ENCODE data around the gene VMP1. TPM values are rescaled to one million over a fixed set of nuclear protein-coding genes. Genes with fewer than 3 reads are reported as not detected.

The VMP1 gene
- total RNA-seq, 1 donor from 2014 or later: 314 TPM

DNA sequence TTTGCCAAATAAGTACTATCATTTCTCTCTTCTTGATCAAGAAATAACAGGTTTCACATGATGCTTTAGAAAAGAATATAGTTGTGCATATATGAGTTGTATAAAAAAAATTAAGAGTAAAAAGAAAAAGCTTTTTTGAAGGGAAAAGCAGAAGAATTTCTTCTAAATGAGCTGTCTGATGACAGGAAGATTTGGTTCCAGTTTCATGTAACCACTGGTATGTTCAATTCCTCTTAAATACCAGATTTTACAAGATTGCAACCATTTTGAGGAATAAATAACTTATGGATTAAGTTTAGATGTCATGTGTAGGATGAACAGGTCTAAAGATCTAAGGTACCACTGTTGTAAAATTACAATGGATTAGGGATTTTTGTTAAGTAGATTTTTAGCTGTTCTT is 45.0 kb downstream of the VMP1 start:
- no peaks in the 10 kb centered on the region for H3K36me3 Mint-ChIP-seq (ENCODE audit: low read depth, unreplicated experiment)
- H3K4me3 ChIP-seq (ENCODE audit: insufficient read depth, low read depth, low read length): no peak overlapping the region
- peaks cover 22% of the 10 kb centered on the region for H3K79me2 ChIP-seq (ENCODE audit: insufficient read depth, low read length)
- no peaks in the 10 kb centered on the region for H3K36me3 ChIP-seq (ENCODE audit: insufficient read depth, low read length)
- DNase-seq (ENCODE audit: low read depth): no peak
- no peak overlapping the region for H3K4me3 Mint-ChIP-seq (ENCODE audit: unreplicated experiment)
- no peaks in the 10 kb centered on the region for H4K20me1 ChIP-seq (ENCODE audit: insufficient read depth, low read length)
- H3K27me3 ChIP-seq (ENCODE audit: insufficient read depth, low read length): no peaks in the 10 kb centered on the region
- H3K27ac ChIP-seq (ENCODE audit: low read depth, low read length): peak overlapping the region; percentile 57
- H3K4me2 ChIP-seq (ENCODE audit: low read length): no peak overlapping the region
- H3K4me1 Mint-ChIP-seq (ENCODE audit: low read depth, unreplicated experiment): peaks cover 47% of the 10 kb centered on the region
- FAIRE-seq: no peak
- peak overlapping the region; percentile 43 for H3K27ac Mint-ChIP-seq (ENCODE audit: unreplicated experiment)
- peaks cover 49% of the 10 kb centered on the region for H3K4me1 ChIP-seq (ENCODE audit: insufficient read depth, low read length)
- no peaks in the 10 kb centered on the region for H3K9me3 Mint-ChIP-seq (ENCODE audit: unreplicated experiment)
- peak overlapping the region; percentile 53 for H3K9ac ChIP-seq (ENCODE audit: low read length)
- H2AFZ ChIP-seq (ENCODE audit: low read depth, low read length): no peak overlapping the region
- no peaks in the 10 kb centered on the region for H3K27me3 Mint-ChIP-seq (ENCODE audit: low read depth, unreplicated experiment)
- TF ChIP-seq EZH2 (IDR thresholded peaks at IDR 0.05; ENCODE audit: insufficient read depth, low read length): no peak
- TF ChIP-seq, protein P1, sequence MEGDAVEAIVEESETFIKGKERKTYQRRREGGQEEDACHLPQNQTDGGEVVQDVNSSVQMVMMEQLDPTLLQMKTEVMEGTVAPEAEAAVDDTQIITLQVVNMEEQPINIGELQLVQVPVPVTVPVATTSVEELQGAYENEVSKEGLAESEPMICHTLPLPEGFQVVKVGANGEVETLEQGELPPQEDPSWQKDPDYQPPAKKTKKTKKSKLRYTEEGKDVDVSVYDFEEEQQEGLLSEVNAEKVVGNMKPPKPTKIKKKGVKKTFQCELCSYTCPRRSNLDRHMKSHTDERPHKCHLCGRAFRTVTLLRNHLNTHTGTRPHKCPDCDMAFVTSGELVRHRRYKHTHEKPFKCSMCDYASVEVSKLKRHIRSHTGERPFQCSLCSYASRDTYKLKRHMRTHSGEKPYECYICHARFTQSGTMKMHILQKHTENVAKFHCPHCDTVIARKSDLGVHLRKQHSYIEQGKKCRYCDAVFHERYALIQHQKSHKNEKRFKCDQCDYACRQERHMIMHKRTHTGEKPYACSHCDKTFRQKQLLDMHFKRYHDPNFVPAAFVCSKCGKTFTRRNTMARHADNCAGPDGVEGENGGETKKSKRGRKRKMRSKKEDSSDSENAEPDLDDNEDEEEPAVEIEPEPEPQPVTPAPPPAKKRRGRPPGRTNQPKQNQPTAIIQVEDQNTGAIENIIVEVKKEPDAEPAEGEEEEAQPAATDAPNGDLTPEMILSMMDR (IDR thresholded peaks at IDR 0.05; ENCODE audit: insufficient read depth, low read depth, low read length): no peak
- no peaks in the 10 kb centered on the region for H3K9me3 ChIP-seq (ENCODE audit: insufficient read depth, low read depth, low read length)

DNA sequence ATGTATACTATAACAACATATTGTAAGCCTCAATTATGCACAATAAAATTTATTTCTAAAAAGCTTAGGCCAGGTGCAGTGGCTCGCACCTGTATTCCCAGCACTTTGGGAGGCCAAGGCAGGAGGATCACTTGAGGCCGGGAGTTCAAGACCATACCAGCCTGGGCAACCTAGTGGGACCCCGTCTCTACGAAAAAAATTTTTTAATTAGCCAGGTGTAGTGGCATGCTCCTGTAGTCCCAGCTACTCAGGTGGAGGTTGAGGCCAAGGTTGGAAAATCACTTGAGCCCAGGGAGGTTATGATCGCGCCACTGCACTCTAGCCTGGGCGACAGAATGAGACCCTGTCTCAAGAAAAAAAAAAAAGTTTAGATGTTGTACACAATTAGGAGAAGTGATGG is 45.5 kb downstream of the VMP1 start:
- H3K4me1 Mint-ChIP-seq (ENCODE audit: low read depth, unreplicated experiment): peaks cover 50% of the 10 kb centered on the region
- H3K4me3 ChIP-seq (ENCODE audit: insufficient read depth, low read depth, low read length): no peak overlapping the region
- no peak for TF ChIP-seq EZH2 (IDR thresholded peaks at IDR 0.05; ENCODE audit: insufficient read depth, low read length)
- TF ChIP-seq, protein P1 (IDR thresholded peaks at IDR 0.05; ENCODE audit: insufficient read depth, low read depth, low read length): no peak
- no peaks in the 10 kb centered on the region for H3K27me3 ChIP-seq (ENCODE audit: insufficient read depth, low read length)
- H3K4me2 ChIP-seq (ENCODE audit: low read length): peak overlapping the region; percentile 70
- FAIRE-seq: no peak
- peak overlapping the region; percentile 98 for H3K27ac Mint-ChIP-seq (ENCODE audit: unreplicated experiment)
- no peak for DNase-seq (ENCODE audit: low read depth)
- H2AFZ ChIP-seq (ENCODE audit: low read depth, low read length): no peak overlapping the region
- peaks cover 54% of the 10 kb centered on the region for H3K4me1 ChIP-seq (ENCODE audit: insufficient read depth, low read length)
- no peaks in the 10 kb centered on the region for H3K36me3 ChIP-seq (ENCODE audit: insufficient read depth, low read length)
- no peaks in the 10 kb centered on the region for H3K36me3 Mint-ChIP-seq (ENCODE audit: low read depth, unreplicated experiment)
- no peak overlapping the region for H3K4me3 Mint-ChIP-seq (ENCODE audit: unreplicated experiment)
- H3K27me3 Mint-ChIP-seq (ENCODE audit: low read depth, unreplicated experiment): no peaks in the 10 kb centered on the region
- peak overlapping the region; percentile 100 for H3K27ac ChIP-seq (ENCODE audit: low read depth, low read length)
- H3K9me3 ChIP-seq (ENCODE audit: insufficient read depth, low read depth, low read length): no peaks in the 10 kb centered on the region
- H4K20me1 ChIP-seq (ENCODE audit: insufficient read depth, low read length): no peaks in the 10 kb centered on the region
- H3K9me3 Mint-ChIP-seq (ENCODE audit: unreplicated experiment): no peaks in the 10 kb centered on the region
- peak overlapping the region; percentile 85 for H3K9ac ChIP-seq (ENCODE audit: low read length)
- peaks cover 25% of the 10 kb centered on the region for H3K79me2 ChIP-seq (ENCODE audit: insufficient read depth, low read length)

DNA sequence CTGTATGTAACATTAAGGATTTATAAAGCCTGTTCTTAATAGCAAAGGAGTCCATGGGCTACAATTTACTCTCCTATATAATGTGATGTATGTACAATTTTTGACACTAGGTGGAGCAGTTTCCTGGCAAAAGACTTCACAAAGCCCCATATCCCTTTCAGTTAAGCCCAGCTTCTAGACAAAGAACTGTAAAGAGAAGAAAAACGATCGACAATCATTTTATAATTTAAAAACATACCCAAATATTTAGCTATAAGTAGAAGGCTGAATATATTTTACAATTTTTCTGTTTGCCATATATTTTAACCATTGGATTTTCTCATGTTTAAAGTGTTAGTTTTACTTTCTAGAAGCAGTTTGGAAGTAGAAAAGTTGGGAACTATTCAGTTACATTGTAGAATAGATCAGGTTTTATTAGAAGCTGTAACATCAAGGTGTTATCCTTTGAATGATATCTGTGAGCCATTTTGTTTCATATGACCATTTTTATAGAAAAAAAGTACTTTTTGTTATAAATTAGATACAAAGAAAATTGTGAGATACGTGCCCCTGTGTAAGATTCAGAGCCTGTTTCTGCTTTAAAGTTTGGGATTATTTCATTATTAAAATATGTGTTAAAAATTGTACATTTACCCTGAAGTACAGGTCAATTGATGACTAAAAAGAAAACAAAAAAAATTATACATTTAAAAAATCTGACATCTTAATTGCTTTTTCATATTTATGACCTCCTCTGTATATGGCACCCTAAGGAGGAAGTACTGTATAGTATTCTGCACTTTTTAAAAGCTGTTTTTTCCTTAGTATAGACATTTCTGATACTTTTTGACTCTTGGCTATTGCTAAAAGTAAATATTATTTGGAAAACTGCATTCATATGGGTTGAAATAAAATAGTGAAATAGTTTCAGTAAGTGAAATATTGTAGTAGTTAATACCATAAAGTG is 46.3 kb downstream of the VMP1 start:
- FAIRE-seq: no peak
- Histone ChIP-seq H3K36me3 (ENCODE audit: insufficient read depth, low read length) (no peaks in the 10 kb centered on the region), H3K4me1 (ENCODE audit: insufficient read depth, low read length) (peaks cover 54% of the 10 kb centered on the region), H3K9ac (ENCODE audit: low read length) (peak overlapping the region; percentile 85), H3K9me3 (ENCODE audit: insufficient read depth, low read depth, low read length) (no peaks in the 10 kb centered on the region), H3K27ac (ENCODE audit: low read depth, low read length) (peak overlapping the region; percentile 100), H3K4me2 (ENCODE audit: low read length) (peak overlapping the region; percentile 70), H3K27me3 (ENCODE audit: insufficient read depth, low read length) (no peaks in the 10 kb centered on the region), H3K79me2 (ENCODE audit: insufficient read depth, low read length) (peaks cover 33% of the 10 kb centered on the region), H3K4me3 (ENCODE audit: insufficient read depth, low read depth, low read length) (peak overlapping the region; percentile 6), H2AFZ (ENCODE audit: low read depth, low read length) (no peak overlapping the region), H4K20me1 (ENCODE audit: insufficient read depth, low read length) (no peaks in the 10 kb centered on the region)
- Mint-ChIP-seq H3K36me3 (ENCODE audit: low read depth, unreplicated experiment) (no peaks in the 10 kb centered on the region), H3K27ac (ENCODE audit: unreplicated experiment) (peak overlapping the region; percentile 98), H3K9me3 (ENCODE audit: unreplicated experiment) (no peaks in the 10 kb centered on the region), H3K4me3 (ENCODE audit: unreplicated experiment) (no peak overlapping the region), H3K4me1 (ENCODE audit: low read depth, unreplicated experiment) (peaks cover 53% of the 10 kb centered on the region), H3K27me3 (ENCODE audit: low read depth, unreplicated experiment) (no peaks in the 10 kb centered on the region)
- TF ChIP-seq, protein P1 (IDR thresholded peaks at IDR 0.05; ENCODE audit: insufficient read depth, low read depth, low read length): peak; percentile 70
- no peak for TF ChIP-seq EZH2 (IDR thresholded peaks at IDR 0.05; ENCODE audit: insufficient read depth, low read length)
- peak; percentile 73 for DNase-seq (ENCODE audit: low read depth)
